ENCODE results near the gene ABL1. TPM values are rescaled to one million over a fixed set of nuclear protein-coding genes. Genes with fewer than 3 reads are reported as not detected.
"Not testable (repeated sequence)": the region's sequence is repeated elsewhere in the genome, so short reads cannot be mapped to it uniquely, and the experiment has no call there.

The ABL1 gene
- total RNA-seq, 1 donor from 2014 or later = 91.0 TPM

GRCh38 chr9:130844044-130844451 is 9.0 kb downstream of the ABL1 start:
- no peaks in the 10 kb centered on the region for H3K9me3 Mint-ChIP-seq
- H3K27ac Mint-ChIP-seq (ENCODE audit: unreplicated experiment) = peak overlapping the region; percentile 43
- H3K4me3 Mint-ChIP-seq = peak overlapping the region; percentile 3
- DNase-seq (ENCODE audit: low read depth, low spot score) = no peak
- no peaks in the 10 kb centered on the region for H3K27me3 Mint-ChIP-seq (ENCODE audit: low read depth)
- peaks cover 72% of the 10 kb centered on the region for H3K4me1 Mint-ChIP-seq
- no peak for TF ChIP-seq CTCF (conservative IDR thresholded peaks at IDR 0.05)
- no peaks in the 10 kb centered on the region for H3K36me3 Mint-ChIP-seq (ENCODE audit: low read depth)

- H3K4me3 Mint-ChIP-seq = no peak overlapping the region
- no peaks in the 10 kb centered on the region for H3K27me3 Mint-ChIP-seq (ENCODE audit: low read depth)
- no peaks in the 10 kb centered on the region for H3K36me3 Mint-ChIP-seq (ENCODE audit: low read depth)
- no peak for DNase-seq (ENCODE audit: low read depth, low spot score)
- H3K9me3 Mint-ChIP-seq = no peaks in the 10 kb centered on the region
- no peak for TF ChIP-seq CTCF (conservative IDR thresholded peaks at IDR 0.05)
- H3K4me1 Mint-ChIP-seq = peaks cover 66% of the 10 kb centered on the region
- H3K27ac Mint-ChIP-seq (ENCODE audit: unreplicated experiment) = no peak overlapping the region
Observed at GRCh38 chr9:130845254-130845653, 10.2 kb downstream of the ABL1 start.

- Mint-ChIP-seq H3K27ac (ENCODE audit: unreplicated experiment) (peak overlapping the region; percentile 59), H3K36me3 (ENCODE audit: low read depth) (no peaks in the 10 kb centered on the region), H3K4me3 (peak overlapping the region; percentile 70), H3K4me1 (peaks cover 65% of the 10 kb centered on the region), H3K9me3 (no peaks in the 10 kb centered on the region), H3K27me3 (ENCODE audit: low read depth) (no peaks in the 10 kb centered on the region)
- TF ChIP-seq CTCF (conservative IDR thresholded peaks at IDR 0.05) = no peak
- DNase-seq (ENCODE audit: low read depth, low spot score) = no peak
Observed at GRCh38 chr9:130845901-130846481, 10.9 kb downstream of the ABL1 start.

GRCh38 chr9:130846487-130847305 is 11.6 kb downstream of the ABL1 start:
- no peak for TF ChIP-seq CTCF (conservative IDR thresholded peaks at IDR 0.05)
- Mint-ChIP-seq H3K4me3 (no peak overlapping the region), H3K9me3 (no peaks in the 10 kb centered on the region), H3K4me1 (peaks cover 62% of the 10 kb centered on the region), H3K36me3 (ENCODE audit: low read depth) (no peaks in the 10 kb centered on the region), H3K27me3 (ENCODE audit: low read depth) (no peaks in the 10 kb centered on the region), H3K27ac (ENCODE audit: unreplicated experiment) (peak overlapping the region; percentile 59)
- no peak for DNase-seq (ENCODE audit: low read depth, low spot score)

- Mint-ChIP-seq H3K4me3 (no peak overlapping the region), H3K27me3 (ENCODE audit: low read depth) (no peaks in the 10 kb centered on the region), H3K9me3 (no peaks in the 10 kb centered on the region), H3K36me3 (ENCODE audit: low read depth) (no peaks in the 10 kb centered on the region), H3K4me1 (peaks cover 55% of the 10 kb centered on the region), H3K27ac (ENCODE audit: unreplicated experiment) (peak overlapping the region; percentile 44)
- TF ChIP-seq CTCF (conservative IDR thresholded peaks at IDR 0.05) = no peak
- DNase-seq (ENCODE audit: low read depth, low spot score) = no peak
Observed at GRCh38 chr9:130847306-130848217, 12.5 kb downstream of the ABL1 start.

- H3K27ac Mint-ChIP-seq (ENCODE audit: unreplicated experiment); H3K27me3 Mint-ChIP-seq (ENCODE audit: low read depth); DNase-seq (ENCODE audit: low read depth, low spot score); H3K36me3 Mint-ChIP-seq (ENCODE audit: low read depth); H3K4me3 Mint-ChIP-seq; H3K9me3 Mint-ChIP-seq: not testable (repeated sequence)
- peaks cover 49% of the 10 kb centered on the region for H3K4me1 Mint-ChIP-seq
Observed at GRCh38 chr9:130848514-130848913, 13.5 kb downstream of the ABL1 start.
